MCF 10A (cell line): ENCODE results near the gene RNF220. TPM values are rescaled to one million over a fixed set of nuclear protein-coding genes. Genes with fewer than 3 reads are reported as not detected.

ENCODE experiments used
- Bru-seq: library from RNA; stranded (reverse); fragments of 400-500 nt; gene quantifications from one replicate; lab custom pipeline; 2021; lab: Mats Ljungman, UMichigan
- BruChase-seq, 2 experiments: library from RNA; stranded (reverse); fragments of 400-500 nt; gene quantifications; one replicate each; lab custom pipeline; 2021; lab: Mats Ljungman, UMichigan
- BruUV-seq: library from RNA; stranded (reverse); fragments of 400-500 nt; replicated peaks from 2 replicates; lab custom pipeline; 2021; lab: Mats Ljungman, UMichigan
- CTCF ChIA-PET: fragments of 300-600 bp; sonication (Branson Sonifier 250); formaldehyde crosslinking; extraction: SDS; loops from one replicate; lab custom pipeline; 2021; ENCODE audit warnings: antibody characterized with exemption, inconsistent platforms; lab: Yijun Ruan, JAX
- POLR2A ChIA-PET: fragments of 300-600, 350-650 bp; sonication (Branson Sonifier 250); formaldehyde crosslinking; extraction: SDS; loops from one replicate; lab custom pipeline; 2020; ENCODE audit warnings: antibody characterized with exemption, inconsistent platforms; lab: Yijun Ruan, JAX
- DNase-seq: peaks from one replicate; pipeline ENCODE4 v3.0.0-alpha.2; 2018; ENCODE audit not compliant: unreplicated experiment
- H3K27ac Mint-ChIP-seq: one replicate; pipeline ENCODE4 v1.8.0; 2022; ENCODE audit warnings: mild to moderate bottlenecking, low read depth, mixed read lengths; ENCODE audit not compliant: unreplicated experiment
- H3K27me3 Mint-ChIP-seq: one replicate; pipeline ENCODE4 v1.8.0; 2022; ENCODE audit warnings: mixed read lengths; ENCODE audit not compliant: insufficient read depth, unreplicated experiment
- H3K36me3 Mint-ChIP-seq: one replicate; pipeline ENCODE4 v1.8.0; 2022; ENCODE audit warnings: mild to moderate bottlenecking, moderate library complexity, mixed read lengths; ENCODE audit not compliant: insufficient read depth, unreplicated experiment
- H3K4me1 Mint-ChIP-seq: one replicate; pipeline ENCODE4 v1.8.0; 2022; ENCODE audit warnings: mixed read lengths; ENCODE audit not compliant: insufficient read depth, unreplicated experiment
- H3K4me3 Mint-ChIP-seq: one replicate; pipeline ENCODE4 v1.8.0; 2022; ENCODE audit warnings: mild to moderate bottlenecking, moderate library complexity, mixed read lengths; ENCODE audit not compliant: unreplicated experiment
- H3K9me3 Mint-ChIP-seq: one replicate; pipeline ENCODE4 v1.8.0; 2022; ENCODE audit warnings: mixed read lengths; ENCODE audit not compliant: unreplicated experiment
- intact Hi-C: fragments of 100-400 bp; cut with micrococcal nuclease; formaldehyde crosslinking; loops from 2 replicates; pipeline ENCODE4 v1.14.1; 2022
- long read RNA-seq: library from polyadenylated mRNA; stranded (forward); transcript quantifications from one replicate; pipeline ENCODE4 v2.0.0, GENCODE V29; 2022
- total RNA-seq: library from RNA; stranded (reverse); gene quantifications from 2 replicates; pipeline ENCODE4 v1.2.3, GENCODE V29; 2022
- TF ChIP-seq, protein P1 (sequence below): fragments of 200-600 bp; IDR thresholded peaks from one replicate; pipeline ENCODE4 v1.8.0; 2022; ENCODE audit warnings: antibody characterized with exemption, mild to moderate bottlenecking; ENCODE audit not compliant: unreplicated experiment

RNF220 gene
- total RNA-seq: 65.4 and 67.1 TPM in 2 replicates
- percentile 49 among the genes with signal in this experiment for Bru-seq, nascent RNA
- BruChase-seq, experiment 1, labeled RNA remaining after a 6-hour chase: percentile 49 among the genes with signal in this experiment
- BruChase-seq, experiment 2, labeled RNA remaining after a 2-hour chase: percentile 51 among the genes with signal in this experiment
- long read RNA-seq, partial matches to known transcripts: 14 of 78 reads
- long read RNA-seq, other reads (novel, unspliced or antisense): 64 of 78 reads

DNA sequence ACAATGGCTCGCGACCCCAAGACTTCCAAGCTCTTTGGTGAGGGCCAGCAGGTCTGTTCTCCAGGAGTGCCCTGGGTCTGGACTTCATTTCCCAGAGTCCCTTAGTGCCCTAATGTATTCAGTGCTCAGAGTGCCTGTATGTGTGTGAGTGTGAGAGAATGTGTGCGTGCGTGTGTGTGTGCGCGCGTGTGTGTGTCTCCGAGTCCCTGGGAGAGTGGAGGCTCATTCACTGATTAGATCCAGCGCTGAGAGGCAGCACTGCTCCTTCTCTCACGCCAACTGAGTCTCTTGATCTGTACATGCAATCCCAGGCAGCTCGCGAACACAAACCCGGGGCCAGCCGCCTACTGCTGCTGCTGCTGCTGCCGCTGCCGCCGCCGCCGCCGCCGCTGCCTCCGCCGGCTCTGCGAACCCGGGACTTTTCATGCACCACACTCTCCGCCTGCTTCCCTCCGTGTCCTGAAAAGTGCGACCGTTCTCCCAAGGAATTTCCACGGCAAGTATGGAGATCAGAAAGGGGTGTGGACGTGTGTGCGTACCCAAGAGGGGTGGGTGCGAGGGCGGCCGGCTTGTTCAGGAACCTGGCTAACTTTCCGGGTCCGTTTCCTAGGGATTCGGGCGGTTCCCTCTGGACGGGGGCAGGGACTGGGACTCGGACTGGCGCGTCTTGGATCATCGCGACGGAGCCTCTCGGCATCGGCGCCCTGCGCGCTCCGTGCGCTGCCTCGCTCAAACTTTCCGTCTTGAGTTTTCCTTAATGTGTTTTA, at the start of gene RNF220:
RNF220 (plus strand) TSS at position 225 of the 767 bp plus-strand sequence.
- intact Hi-C loops: loop anchor here (1.0 kb wide), 1 partner anchor 190 kb away; no protein-coding TSS in a partner anchor
- POLR2A ChIA-PET: no interaction called here
- peak; percentile 49 for DNase-seq
- Mint-ChIP-seq H3K27me3 (no peaks in the 10 kb centered on the region), H3K27ac (no peak within 1 kb of the TSS), H3K36me3 (no peaks in the 10 kb centered on the region), H3K4me1 (no peaks in the 10 kb centered on the region), H3K9me3 (no peaks in the 10 kb centered on the region), H3K4me3 (peak within 1 kb of the TSS; percentile 79)
- TF ChIP-seq, protein P1, sequence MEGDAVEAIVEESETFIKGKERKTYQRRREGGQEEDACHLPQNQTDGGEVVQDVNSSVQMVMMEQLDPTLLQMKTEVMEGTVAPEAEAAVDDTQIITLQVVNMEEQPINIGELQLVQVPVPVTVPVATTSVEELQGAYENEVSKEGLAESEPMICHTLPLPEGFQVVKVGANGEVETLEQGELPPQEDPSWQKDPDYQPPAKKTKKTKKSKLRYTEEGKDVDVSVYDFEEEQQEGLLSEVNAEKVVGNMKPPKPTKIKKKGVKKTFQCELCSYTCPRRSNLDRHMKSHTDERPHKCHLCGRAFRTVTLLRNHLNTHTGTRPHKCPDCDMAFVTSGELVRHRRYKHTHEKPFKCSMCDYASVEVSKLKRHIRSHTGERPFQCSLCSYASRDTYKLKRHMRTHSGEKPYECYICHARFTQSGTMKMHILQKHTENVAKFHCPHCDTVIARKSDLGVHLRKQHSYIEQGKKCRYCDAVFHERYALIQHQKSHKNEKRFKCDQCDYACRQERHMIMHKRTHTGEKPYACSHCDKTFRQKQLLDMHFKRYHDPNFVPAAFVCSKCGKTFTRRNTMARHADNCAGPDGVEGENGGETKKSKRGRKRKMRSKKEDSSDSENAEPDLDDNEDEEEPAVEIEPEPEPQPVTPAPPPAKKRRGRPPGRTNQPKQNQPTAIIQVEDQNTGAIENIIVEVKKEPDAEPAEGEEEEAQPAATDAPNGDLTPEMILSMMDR: no peak
- no TSS peak for BruUV-seq
- CTCF ChIA-PET: no interaction called here

DNA sequence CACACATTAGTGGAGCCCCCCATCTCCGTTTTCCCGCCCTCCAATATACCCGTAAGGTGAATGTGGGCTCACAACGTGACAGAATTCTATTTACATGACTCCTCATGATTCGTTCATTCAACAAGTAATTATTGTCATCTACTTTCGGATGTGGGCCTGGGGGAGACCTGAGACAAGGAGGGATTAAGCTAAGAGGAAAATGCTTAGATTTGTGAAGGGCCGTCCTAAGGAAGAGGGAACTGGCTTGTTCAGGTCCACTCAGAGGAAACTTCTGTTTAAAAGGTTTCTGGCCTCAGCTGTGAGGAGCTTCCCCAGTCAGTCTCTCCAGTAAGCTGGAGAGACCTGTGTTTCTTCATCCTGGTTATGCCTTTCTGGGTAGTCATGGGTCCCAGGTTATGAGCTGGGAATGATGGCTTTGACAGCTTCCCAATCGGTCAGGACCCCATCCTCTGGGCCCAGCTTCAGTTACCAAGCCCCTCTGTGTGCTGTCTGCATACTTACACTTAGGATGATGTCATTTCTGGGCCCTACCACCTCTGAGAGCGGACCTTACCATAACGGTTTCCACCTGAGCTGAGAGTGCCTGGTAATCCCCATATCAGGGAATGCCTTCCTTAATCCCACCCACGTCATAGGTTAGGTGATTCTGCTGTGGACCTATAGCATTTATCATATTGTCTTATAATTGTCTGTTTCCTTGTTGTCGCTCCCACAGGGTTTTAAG, 49.3 kb upstream of the RNF220 start:
- ChIA-PET POLR2A (interaction anchor here (0.6 to 4.2 kb wide), 7 partner anchors 10 to 342 kb away, joined by 3 to 56 read pairs (median 3); no protein-coding TSS in a partner anchor), CTCF (interaction anchor here (0.8 to 2.3 kb wide), 4 partner anchors 9 to 259 kb away, joined by 3 to 11 read pairs (median 6); no protein-coding TSS in a partner anchor)
- peaks cover 23% of the 10 kb centered on the region for H3K36me3 Mint-ChIP-seq
- TSS peak; percentile 52 for BruUV-seq
- H3K4me3 Mint-ChIP-seq: peak overlapping the region; percentile 89
- intact Hi-C loops: no loop called here
- TF ChIP-seq, protein P1: no peak
- peaks cover 35% of the 10 kb centered on the region for H3K4me1 Mint-ChIP-seq
- no peaks in the 10 kb centered on the region for H3K9me3 Mint-ChIP-seq
- H3K27me3 Mint-ChIP-seq: no peaks in the 10 kb centered on the region
- H3K27ac Mint-ChIP-seq: peak overlapping the region; percentile 92
- DNase-seq: no peak

GRCh38 chr1:44357710-44358109, 47.3 kb upstream of the RNF220 start:
- DNase-seq: no peak
- ChIA-PET CTCF (interaction anchor here (0.7 kb wide), 1 partner anchor 109 kb away, joined by 3 read pairs; no protein-coding TSS in a partner anchor), POLR2A (no interaction called here)
- Mint-ChIP-seq H3K4me3 (no peak overlapping the region), H3K27me3 (no peaks in the 10 kb centered on the region), H3K9me3 (no peaks in the 10 kb centered on the region), H3K27ac (no peak overlapping the region), H3K36me3 (peaks cover 7% of the 10 kb centered on the region), H3K4me1 (peaks cover 26% of the 10 kb centered on the region)
- intact Hi-C loops: no loop called here
- no TSS peak for BruUV-seq
- TF ChIP-seq, protein P1: no peak
